Measurements from ENCODE around the gene CSNK1G1.

CSNK1G1 gene

GRCh38 chr15:64288577-64288976, 67.4 kb downstream of the CSNK1G1 start:
- DNase-seq (ENCODE audit: low read depth in 2 of 2) = peak in 1 of 2 donors; percentile 20
- no peak overlapping the region for H3K4me3 ChIP-seq (replicated peaks in 1 of 2; ENCODE audit: low read depth in 2 of 2, low read length in 2 of 2)
- no peak for TF ChIP-seq CTCF (IDR thresholded peaks at IDR 0.05; ENCODE audit: low read depth, low read length)

- no peak overlapping the region for H3K4me3 ChIP-seq (replicated peaks in 1 of 2; ENCODE audit: low read depth in 2 of 2, low read length in 2 of 2)
- no peak for TF ChIP-seq CTCF (IDR thresholded peaks at IDR 0.05; ENCODE audit: low read depth, low read length)
- no peak for DNase-seq (ENCODE audit: low read depth in 2 of 2)
Observed at GRCh38 chr15:64287953-64288352, 68.0 kb downstream of the CSNK1G1 start.

- TF ChIP-seq CTCF (IDR thresholded peaks at IDR 0.05; ENCODE audit: low read depth, low read length) = no peak
- DNase-seq (ENCODE audit: low read depth in 2 of 2) = no peak
- no peak overlapping the region for H3K4me3 ChIP-seq (replicated peaks in 1 of 2; ENCODE audit: low read depth in 2 of 2, low read length in 2 of 2)
Observed at GRCh38 chr15:64286473-64286872, 69.5 kb downstream of the CSNK1G1 start.

- no peak for TF ChIP-seq CTCF (IDR thresholded peaks at IDR 0.05; ENCODE audit: low read depth, low read length)
- H3K4me3 ChIP-seq (replicated peaks in 1 of 2; ENCODE audit: low read depth in 2 of 2, low read length in 2 of 2) = no peak overlapping the region
- no peak for DNase-seq (ENCODE audit: low read depth in 2 of 2)
Observed at GRCh38 chr15:64285871-64286270, 70.1 kb downstream of the CSNK1G1 start.

- TF ChIP-seq CTCF (IDR thresholded peaks at IDR 0.05; ENCODE audit: low read depth, low read length) = no peak
- no peak for DNase-seq (ENCODE audit: low read depth in 2 of 2)
- H3K4me3 ChIP-seq (replicated peaks in 1 of 2; ENCODE audit: low read depth in 2 of 2, low read length in 2 of 2) = no peak overlapping the region
Observed at GRCh38 chr15:64285150-64285549, 70.8 kb downstream of the CSNK1G1 start.

- TF ChIP-seq CTCF (IDR thresholded peaks at IDR 0.05; ENCODE audit: low read depth, low read length) = no peak
- H3K4me3 ChIP-seq (replicated peaks in 1 of 2; ENCODE audit: low read depth in 2 of 2, low read length in 2 of 2) = no peak overlapping the region
- peak; percentile 69 for DNase-seq (ENCODE audit: low read depth in 2 of 2)
Observed at GRCh38 chr15:64284042-64284441, 71.9 kb downstream of the CSNK1G1 start.

GRCh38 chr15:64282701-64283100, 73.3 kb downstream of the CSNK1G1 start:
- DNase-seq (ENCODE audit: low read depth in 2 of 2) = peak; percentile 20 to 51
- no peak for TF ChIP-seq CTCF (IDR thresholded peaks at IDR 0.05; ENCODE audit: low read depth, low read length)

More at GRCh38 chr15:64282701-64283100, 73.3 kb downstream of the CSNK1G1 start:
- no peak overlapping the region for H3K4me3 ChIP-seq (replicated peaks in 1 of 2; ENCODE audit: low read depth in 2 of 2, low read length in 2 of 2)
